HepG2 (cell line): ENCODE measurements around the gene APBB2. TPM values are rescaled to one million over a fixed set of nuclear protein-coding genes. Genes with fewer than 3 reads are reported as not detected.
A peak's percentile ranks its signal among the peaks of the same experiment; 100 is the strongest.

Experiments used
- ATAC-seq: fragments of 200-7000 bp; cut with Tn5 transposase; 3 replicates; pipeline ENCODE4 v1.9.1; 2020; ENCODE audit warnings: mild to moderate bottlenecking, moderate library complexity
- BruUV-seq: library from RNA; stranded (reverse); fragments of 400-500 nt; replicated peaks from 2 replicates; lab custom pipeline; 2021; lab: Mats Ljungman, UMichigan
- CTCF ChIA-PET: fragments of 300-600 bp; formaldehyde crosslinking; extraction: SDS; loops from one replicate; lab custom pipeline; 2021; ENCODE audit warnings: low total read pairs, inconsistent platforms, low intra/inter-chr PET ratio; lab: Yijun Ruan, JAX
- POLR2A ChIA-PET: fragments of 350-600 bp; sonication (Branson Sonifier 250); formaldehyde crosslinking; loops from one replicate; lab custom pipeline; 2020; ENCODE audit warnings: antibody characterized with exemption, inconsistent platforms; lab: Yijun Ruan, JAX
- DNase-seq: peaks from one replicate; pipeline ENCODE4 v3.0.0-alpha.2; 2015; ENCODE audit warnings: low spot score
- FAIRE-seq: peaks from 3 replicates; lab custom pipeline; 2011; peaks lifted over from hg19 to GRCh38; lab: Jason Lieb, UNC
- H2AFZ ChIP-seq: one replicate; pipeline ENCODE4 v1.6.1; 2011; ENCODE audit warnings: low read length, inconsistent platforms
- H3K27ac ChIP-seq: fragments of 300-600 bp; 3 replicates; pipeline ENCODE4 v1.8.0; 2011; ENCODE audit warnings: mixed run types, mild to moderate bottlenecking, mixed read lengths, low read length, inconsistent platforms; ENCODE audit not compliant: insufficient read depth; ENCODE audit errors: extremely low read length
- H3K27me3 ChIP-seq, 2 experiments: fragments of 200-600 bp in 1 of 2; 2 replicates in 1 of 2; 3 replicates in 1 of 2; pipeline versions ENCODE4 v1.6.0 to v1.8.0; 2011; ENCODE audit warnings: low read length in 2 of 2, mild to moderate bottlenecking in 2 of 2, moderate library complexity in 2 of 2, inconsistent platforms in 1 of 2; ENCODE audit not compliant: insufficient read depth in 2 of 2, control insufficient read depth in 1 of 2
- H3K36me3 ChIP-seq, 2 experiments: fragments of 200-600 bp in 1 of 2; replicated peaks in 1 of 2; 2 replicates in 1 of 2; 3 replicates in 1 of 2; pipeline versions ENCODE4 v1.5.1 to v1.8.0; 2011; ENCODE audit warnings: low read length in 2 of 2, inconsistent platforms in 1 of 2; ENCODE audit not compliant: insufficient read depth in 2 of 2, control insufficient read depth in 1 of 2
- H3K4me1 ChIP-seq: 2 replicates; pipeline ENCODE4 v1.5.1; 2012; ENCODE audit warnings: low read length, inconsistent platforms; ENCODE audit not compliant: insufficient read depth
- H3K4me2 ChIP-seq: 2 replicates; pipeline ENCODE4 v1.6.0; 2011; ENCODE audit warnings: low read depth, low read length, inconsistent platforms
- H3K4me3 ChIP-seq, 3 experiments: fragments of 200-600 bp in 1 of 3; sonication (generic), shearing (Covaris generic) in 1 of 3; replicated peaks in 1 of 3; 2 replicates each; pipeline ENCODE4 v1.5.1; 2011 to 2016; ENCODE audit warnings: low read length in 3 of 3, inconsistent platforms in 2 of 3, low read depth in 2 of 3, mild to moderate bottlenecking in 2 of 3, control low read depth in 1 of 3, mixed read lengths in 1 of 3; ENCODE audit not compliant: insufficient read depth in 1 of 3
- H3K79me2 ChIP-seq: one replicate; pipeline ENCODE4 v1.6.1; 2011; ENCODE audit warnings: low read length, inconsistent platforms; ENCODE audit not compliant: insufficient read depth
- H3K9ac ChIP-seq: 2 replicates; pipeline ENCODE4 v1.6.0; 2011; ENCODE audit warnings: mild to moderate bottlenecking, low read depth, low read length, inconsistent platforms; ENCODE audit not compliant: insufficient read depth
- H3K9me3 ChIP-seq: 2 replicates; pipeline ENCODE4 v1.5.1; 2012; ENCODE audit warnings: mild to moderate bottlenecking, low read length
- H4K20me1 ChIP-seq: 2 replicates; pipeline ENCODE4 v1.6.0; 2011; ENCODE audit warnings: inconsistent platforms, mild to moderate bottlenecking, low read length, moderate library complexity; ENCODE audit not compliant: insufficient read depth
- FIP1L1 ChIP-seq: fragments of 200-400 bp; formaldehyde crosslinking; IDR thresholded peaks from 2 replicates; pipeline ENCODE4 v1.6.1; 2018; ENCODE audit warnings: low read depth, mild to moderate bottlenecking, low read length, moderate library complexity, borderline replicate concordance; ENCODE audit not compliant: insufficient read depth
- MIER3 ChIP-seq: IDR thresholded peaks from 2 replicates; pipeline ENCODE4 v1.6.1; 2016; ENCODE audit warnings: missing compliant biosample characterization, borderline replicate concordance
- SP2 ChIP-seq: sonication (generic); formaldehyde crosslinking; IDR thresholded peaks from 2 replicates; pipeline ENCODE4 v1.5.1; 2020; ENCODE audit warnings: mild to moderate bottlenecking, missing genetic modification reagents
- SRF ChIP-seq: IDR thresholded peaks from 2 replicates; pipeline ENCODE4 v1.6.1; 2011; ENCODE audit warnings: mild to moderate bottlenecking, low read depth, low read length, moderate library complexity
- ZNF224 ChIP-seq: sonication (generic); formaldehyde crosslinking; IDR thresholded peaks from 2 replicates; pipeline ENCODE4 v1.5.0; 2020; ENCODE audit warnings: mild to moderate bottlenecking, missing genetic modification reagents
- ZNF501 ChIP-seq: sonication (generic); formaldehyde crosslinking; IDR thresholded peaks from 2 replicates; pipeline ENCODE4 v1.5.1; 2020; ENCODE audit warnings: mild to moderate bottlenecking, moderate library complexity, missing genetic modification reagents
- WGBS: methylation state at CpG from one replicate; pipeline ENCODE4 v1.1.6; 2017; ENCODE audit warnings: low lambda C conversion rate; 5-methylcytosine and 5-hydroxymethylcytosine counted together
- in situ Hi-C: cut with HindIII; loops from 2 replicates; pipeline ENCODE4 v1.10.0; 2017; ENCODE audit warnings: low pct_unique_long_range_greater_than_20kb; ENCODE audit not compliant: extremely low pct_ligation_motif_present
- intact Hi-C: fragments of 100-400 bp; cut with micrococcal nuclease; formaldehyde crosslinking; loops from one replicate; pipeline ENCODE4 v1.10.0; 2022; ENCODE audit not compliant: unreplicated experiment
- polyA plus RNA-seq, 8 experiments: library from polyadenylated mRNA; depleted of rRNA in 3 of 8; stranded (reverse) in 7 of 8; unstranded in 1 of 8; fragments of >200 nt; fragmentation: Illumina TruSeq in 4 of 8; extraction: Trizol in 4 of 8; gene quantifications; 2 replicates each; pipeline versions ENCODE4 v1.2.1 to v1.2.3, GENCODE V29; 2011 to 2016; ENCODE audit warnings: low read depth in 4 of 8, missing spikeins in 1 of 8, mixed read lengths in 1 of 8; ENCODE audit not compliant: insufficient read depth in 1 of 8
- total RNA-seq, 5 experiments: library from RNA; depleted of rRNA; stranded (reverse); fragments of >200 nt; fragmentation: Illumina TruSeq; extraction: Trizol; gene quantifications; 2 replicates each; pipeline ENCODE4 v1.2.3, GENCODE V29; 2016; ENCODE audit warnings: low read depth in 1 of 5
- TF ChIP-seq, protein P1 (sequence below): sonication (generic); formaldehyde crosslinking; IDR thresholded peaks from 2 replicates; pipeline ENCODE4 v1.8.0; 2022; ENCODE audit warnings: missing genetic modification reagents, mild to moderate bottlenecking, inconsistent platforms, borderline replicate concordance
- TF ChIP-seq, protein P2 (sequence below): IDR thresholded peaks from 2 replicates; pipeline ENCODE4 v1.6.1; 2016; ENCODE audit warnings: missing genetic modification reagents, missing compliant biosample characterization
- TF ChIP-seq, protein P3 (sequence below): sonication (generic); formaldehyde crosslinking; IDR thresholded peaks from 2 replicates; pipeline ENCODE4 v1.5.0; 2020; ENCODE audit warnings: missing genetic modification reagents

APBB2 gene
- total and polyA plus RNA-seq, 2 of the 13 experiments (the other 11 are each of a cell fraction or from before 2014, with no cell fraction given) = 11.7 to 17.0 TPM

DNA sequence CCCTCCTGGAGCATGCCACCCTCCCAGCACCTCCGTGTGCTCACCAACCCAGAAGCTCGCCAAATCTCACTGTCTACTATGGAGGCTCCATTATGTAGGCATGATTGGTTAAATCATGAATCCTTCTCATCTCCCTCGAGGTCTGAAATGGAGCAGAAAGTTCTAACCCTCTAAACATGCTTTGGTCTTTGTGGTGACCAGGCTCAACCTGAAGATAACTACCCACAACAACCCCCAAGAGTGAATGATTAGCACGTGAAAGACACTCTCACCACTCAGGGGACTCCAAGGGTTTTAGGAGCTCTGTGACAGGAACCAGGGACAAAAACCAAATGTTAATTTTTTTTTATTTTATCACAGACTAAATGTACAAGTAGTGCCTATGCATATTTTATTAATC is 47.2 kb downstream of the APBB2 start:
- FAIRE-seq = no peak
- Histone ChIP-seq H3K4me2 (no peak overlapping the region), H3K4me1 (peaks cover 65% of the 10 kb centered on the region)
- TF ChIP-seq ZNF224 (no peak), ZNF501 (CRISPR knock-in tag) (no peak), SRF (no peak), FIP1L1 (no peak), SP2 (CRISPR knock-in tag) (no peak), MIER3 (CRISPR knock-in tag) (no peak)
- TF ChIP-seq, protein P1, sequence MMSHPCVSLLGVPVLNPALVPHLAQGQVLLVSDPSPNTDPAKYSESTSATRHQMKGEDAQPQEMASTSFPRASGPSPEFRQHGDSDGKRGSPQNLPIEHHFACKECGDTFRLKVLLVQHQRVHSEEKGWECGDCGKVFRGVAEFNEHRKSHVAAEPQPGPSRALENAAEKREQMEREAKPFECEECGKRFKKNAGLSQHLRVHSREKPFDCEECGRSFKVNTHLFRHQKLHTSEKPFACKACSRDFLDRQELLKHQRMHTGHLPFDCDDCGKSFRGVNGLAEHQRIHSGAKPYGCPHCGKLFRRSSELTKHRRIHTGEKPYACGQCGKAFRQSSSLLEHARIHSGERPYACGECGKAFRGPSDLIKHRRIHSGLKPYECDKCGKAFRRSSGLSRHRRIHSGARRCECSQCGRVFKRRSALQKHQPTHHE (CRISPR knock-in tag) = no peak
- TF ChIP-seq, protein P2, sequence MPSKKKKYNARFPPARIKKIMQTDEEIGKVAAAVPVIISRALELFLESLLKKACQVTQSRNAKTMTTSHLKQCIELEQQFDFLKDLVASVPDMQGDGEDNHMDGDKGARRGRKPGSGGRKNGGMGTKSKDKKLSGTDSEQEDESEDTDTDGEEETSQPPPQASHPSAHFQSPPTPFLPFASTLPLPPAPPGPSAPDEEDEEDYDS = no peak
- TF ChIP-seq, protein P3, sequence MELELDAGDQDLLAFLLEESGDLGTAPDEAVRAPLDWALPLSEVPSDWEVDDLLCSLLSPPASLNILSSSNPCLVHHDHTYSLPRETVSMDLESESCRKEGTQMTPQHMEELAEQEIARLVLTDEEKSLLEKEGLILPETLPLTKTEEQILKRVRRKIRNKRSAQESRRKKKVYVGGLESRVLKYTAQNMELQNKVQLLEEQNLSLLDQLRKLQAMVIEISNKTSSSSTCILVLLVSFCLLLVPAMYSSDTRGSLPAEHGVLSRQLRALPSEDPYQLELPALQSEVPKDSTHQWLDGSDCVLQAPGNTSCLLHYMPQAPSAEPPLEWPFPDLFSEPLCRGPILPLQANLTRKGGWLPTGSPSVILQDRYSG (CRISPR knock-in tag) = no peak
- TF ChIP-seq, all 625 proteins: peak for 0
- DNase-seq = no peak
- in situ Hi-C loops (no loop called here), intact Hi-C loops (no loop called here)
- Histone ChIP-seq H3K27ac (peak overlapping the region; percentile 0), H3K36me3 (no peaks in the 10 kb centered on the region), H3K79me2 (peaks cover 34% of the 10 kb centered on the region), H2AFZ (no peak overlapping the region), H3K9me3 (no peaks in the 10 kb centered on the region), H3K27me3 (no peaks in the 10 kb centered on the region), H4K20me1 (no peaks in the 10 kb centered on the region), H3K4me3 (no peak overlapping the region), H3K9ac (no peak overlapping the region)
- ChIA-PET CTCF (no interaction called here), POLR2A (no interaction called here)
- 100% methylated on average over 4 of the region's 4 CpGs for WGBS
- no peak for ATAC-seq
- no TSS peak for BruUV-seq
